Measurements from ENCODE around the gene CRABP2.

CRABP2 gene

GRCh38 chr1:156667968-156668709 lies 37.2 kb downstream of the CRABP2 start:
- DNase-seq (ENCODE audit: low read depth) = no peak

DNA sequence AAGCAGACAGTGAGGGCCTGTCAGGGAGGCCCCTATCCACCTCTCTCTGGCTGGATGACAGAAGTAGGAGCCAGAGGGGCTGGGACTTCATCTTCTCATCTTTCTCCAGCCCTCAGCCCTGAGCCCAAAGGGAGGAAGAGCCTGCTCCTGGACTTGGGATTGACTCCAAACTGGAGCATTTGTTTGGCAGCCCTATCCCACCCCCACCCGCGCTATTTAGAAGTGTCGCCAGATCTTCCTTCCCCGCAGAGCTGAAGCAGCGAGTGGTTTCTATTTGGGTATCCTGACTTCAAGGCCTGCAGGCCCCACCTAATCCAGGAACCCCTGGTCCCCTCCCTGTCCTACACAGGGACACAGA lies 37.8 kb downstream of the CRABP2 start:
- DNase-seq (ENCODE audit: low read depth) = no peak

- DNase-seq (ENCODE audit: low read depth) = no peak
Observed at GRCh38 chr1:156666862-156667609, 38.3 kb downstream of the CRABP2 start.

- DNase-seq (ENCODE audit: low read depth) = no peak
Observed at GRCh38 chr1:156665539-156665938, 39.8 kb downstream of the CRABP2 start.

DNA sequence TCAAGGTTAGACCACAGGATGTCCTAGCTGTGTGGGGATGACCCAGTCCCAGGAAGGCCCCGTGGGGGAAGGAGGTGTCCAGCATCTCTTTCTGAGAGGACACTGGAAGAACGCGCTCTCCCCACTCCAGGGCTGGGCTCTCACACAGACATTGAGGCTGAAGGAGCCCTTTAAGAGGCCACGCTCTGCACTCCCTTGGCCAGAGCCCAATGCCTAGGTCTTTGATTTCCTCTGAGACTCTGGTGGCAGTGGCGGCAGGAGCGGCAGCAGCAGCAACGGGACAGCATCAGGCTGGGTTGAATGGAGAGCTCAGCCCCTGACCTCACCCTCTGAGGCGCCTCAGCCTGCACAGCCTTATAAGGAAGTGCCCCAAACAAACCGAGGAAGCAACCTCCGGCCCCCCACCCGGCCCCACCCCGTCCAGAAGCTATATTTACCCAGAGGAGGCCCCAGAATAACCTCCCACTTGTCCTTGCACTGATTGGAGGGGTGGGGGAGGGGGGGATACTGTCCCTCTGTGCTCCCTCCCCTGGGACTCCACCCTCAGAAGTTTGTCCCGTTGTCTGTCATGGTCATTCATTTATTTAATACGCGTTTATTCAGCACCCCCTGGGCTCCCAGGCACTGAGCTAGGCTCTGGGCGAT lies 40.5 kb downstream of the CRABP2 start:
- DNase-seq (ENCODE audit: low read depth) = no peak

DNA sequence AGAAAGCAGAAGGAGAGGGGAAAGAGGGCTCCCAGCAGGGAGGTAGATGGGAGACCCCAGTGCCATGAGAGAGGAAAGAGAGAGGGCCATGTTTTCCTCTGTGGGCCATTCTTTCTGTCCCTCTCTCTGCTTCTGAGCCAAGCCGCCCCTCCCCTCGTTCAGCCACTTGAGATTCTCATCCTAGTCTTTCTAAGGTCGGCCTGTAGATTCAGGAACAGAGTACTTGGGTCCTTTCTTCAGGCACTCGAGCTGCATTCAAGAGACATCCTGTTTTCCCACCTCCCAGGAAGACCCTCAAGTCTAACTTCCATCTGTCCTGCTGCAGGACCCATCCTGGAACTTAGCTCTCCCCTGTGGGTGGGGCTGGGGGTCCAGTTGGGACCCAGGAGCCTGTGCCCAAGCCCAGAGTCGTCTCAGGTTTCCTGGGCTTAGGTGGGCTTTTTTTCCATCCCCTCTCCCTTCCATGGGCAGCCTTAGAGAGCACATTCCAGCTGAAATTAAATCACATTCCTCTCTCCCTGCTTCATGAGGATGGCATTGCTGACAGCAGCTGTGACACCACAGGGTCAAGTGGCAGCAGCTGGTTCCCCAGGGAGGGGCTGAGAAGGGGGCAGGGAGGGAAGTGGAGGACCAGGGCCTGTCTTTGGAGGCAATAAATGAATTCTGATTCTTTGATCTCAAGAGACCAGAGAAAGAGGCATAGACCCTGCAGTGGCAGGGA lies 41.2 kb downstream of the CRABP2 start:
- DNase-seq (ENCODE audit: low read depth) = no peak

DNA sequence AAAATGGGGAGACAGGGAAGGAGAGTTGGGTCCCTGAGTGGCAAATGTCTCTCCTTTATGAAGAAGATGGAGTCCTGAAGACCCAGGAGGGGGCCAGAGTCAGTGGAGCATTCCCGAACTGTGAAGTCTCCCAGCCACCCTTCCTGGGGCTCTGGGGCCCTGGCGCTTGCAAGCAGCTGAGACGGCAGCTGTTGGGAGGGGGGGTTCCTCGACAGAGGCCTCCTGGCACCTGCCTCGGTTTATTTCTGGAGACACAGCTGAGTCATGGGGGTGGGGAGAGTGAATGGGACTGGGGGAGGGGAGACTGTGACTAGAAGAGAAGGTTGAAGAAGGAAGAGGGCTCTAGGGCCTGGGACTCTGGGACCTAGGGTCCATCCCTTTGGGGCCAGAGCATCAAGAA lies 42.2 kb downstream of the CRABP2 start:
- DNase-seq (ENCODE audit: low read depth) = no peak

GRCh38 chr1:156662800-156663055 lies 42.7 kb downstream of the CRABP2 start:
- DNase-seq (ENCODE audit: low read depth) = no peak

DNA sequence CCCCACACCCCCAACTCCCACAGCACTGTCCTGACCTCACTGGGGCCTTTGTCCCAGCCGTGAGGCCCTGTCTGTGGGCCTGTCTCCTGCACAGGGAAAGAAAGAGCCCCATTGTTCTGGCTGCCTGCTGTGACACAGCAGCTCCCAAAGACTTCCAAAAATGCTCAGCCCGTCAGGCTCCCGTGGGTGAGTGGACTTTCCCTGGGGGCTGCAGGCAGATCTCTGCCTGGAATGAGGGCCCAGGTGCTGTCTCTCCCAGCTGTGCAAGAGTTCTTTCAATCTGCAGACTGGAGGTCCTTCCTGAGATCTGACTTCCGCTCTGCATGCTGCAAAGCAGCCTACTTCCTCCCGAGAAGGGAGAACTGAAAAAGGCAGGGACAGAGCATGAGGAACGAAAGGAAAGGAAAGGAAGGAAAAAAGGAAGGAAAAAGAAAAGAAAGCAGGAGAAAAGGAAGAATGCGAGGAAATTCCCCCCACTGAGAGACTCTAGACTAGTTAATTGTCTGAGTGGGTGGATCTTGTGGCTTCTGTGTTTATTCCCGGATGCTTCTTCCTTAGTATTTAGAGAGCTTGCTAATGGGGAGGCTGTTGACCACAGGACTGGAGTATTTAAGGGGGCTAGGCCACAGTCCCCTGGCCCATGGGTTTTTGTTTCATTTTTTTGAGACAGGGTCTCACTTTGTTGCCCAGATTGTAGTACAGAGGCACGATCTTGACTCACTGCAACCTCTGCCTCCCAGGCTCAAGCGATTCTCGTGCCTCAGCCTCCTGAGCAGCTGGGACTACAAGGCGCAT lies 43.2 kb downstream of the CRABP2 start:
- DNase-seq (ENCODE audit: low read depth) = no peak

- DNase-seq (ENCODE audit: low read depth) = no peak
Observed at GRCh38 chr1:156660752-156661112, 44.7 kb downstream of the CRABP2 start.

DNA sequence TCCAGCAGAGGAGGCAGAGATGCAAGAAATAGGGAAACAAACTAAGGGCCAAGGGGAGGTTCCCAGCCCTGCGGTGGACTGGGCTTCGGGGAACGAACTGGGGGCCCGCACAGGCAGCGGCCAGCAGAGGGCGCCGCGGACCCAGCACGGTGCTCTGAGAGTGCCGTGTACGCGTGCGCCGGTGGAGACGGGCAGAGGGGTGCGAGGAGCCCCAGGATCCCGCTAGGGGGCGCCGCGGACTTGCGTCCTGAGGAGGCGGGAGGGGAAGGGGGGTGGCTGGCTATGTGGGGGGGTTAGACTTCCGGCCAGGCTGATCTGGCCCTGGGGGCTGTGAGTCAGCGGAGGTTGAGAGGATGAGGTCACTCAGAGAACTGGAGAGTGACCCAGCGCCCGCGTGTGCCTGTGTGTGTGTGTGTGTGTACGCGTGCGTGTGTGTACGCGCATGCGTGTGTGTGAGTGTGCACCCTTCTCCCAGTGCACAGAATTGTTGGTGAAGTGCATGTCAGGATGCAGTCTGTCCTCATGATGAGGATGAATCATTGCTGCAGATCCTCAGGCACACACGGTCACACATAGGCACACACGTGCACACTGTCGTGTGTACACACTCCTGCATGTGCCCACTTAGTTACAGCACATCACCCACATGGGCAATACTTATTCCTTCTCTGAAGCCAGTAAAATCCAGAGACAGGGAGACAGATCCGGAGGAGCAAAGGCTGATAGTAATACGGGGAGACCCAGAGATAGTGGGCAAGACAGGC lies 45.2 kb downstream of the CRABP2 start:
- DNase-seq (ENCODE audit: low read depth) = peak; percentile 97

DNA sequence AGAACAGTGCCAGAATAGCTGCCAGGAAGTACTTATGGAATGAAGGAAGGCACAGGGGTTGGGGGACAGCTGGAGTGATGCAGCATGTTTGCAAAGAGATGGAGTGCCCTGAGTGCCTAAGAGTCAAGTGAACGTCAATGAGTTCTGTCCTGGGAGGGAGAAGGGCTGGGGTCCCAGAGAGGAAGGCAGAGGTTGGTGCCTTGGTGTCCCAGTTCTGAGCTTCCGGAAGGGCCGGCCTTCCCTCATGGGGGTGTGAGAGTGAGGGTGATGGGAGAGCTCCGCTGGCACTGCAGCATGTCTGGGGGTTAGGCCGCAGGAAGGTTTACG lies 45.8 kb downstream of the CRABP2 start:
- no peak for DNase-seq (ENCODE audit: low read depth)

DNA sequence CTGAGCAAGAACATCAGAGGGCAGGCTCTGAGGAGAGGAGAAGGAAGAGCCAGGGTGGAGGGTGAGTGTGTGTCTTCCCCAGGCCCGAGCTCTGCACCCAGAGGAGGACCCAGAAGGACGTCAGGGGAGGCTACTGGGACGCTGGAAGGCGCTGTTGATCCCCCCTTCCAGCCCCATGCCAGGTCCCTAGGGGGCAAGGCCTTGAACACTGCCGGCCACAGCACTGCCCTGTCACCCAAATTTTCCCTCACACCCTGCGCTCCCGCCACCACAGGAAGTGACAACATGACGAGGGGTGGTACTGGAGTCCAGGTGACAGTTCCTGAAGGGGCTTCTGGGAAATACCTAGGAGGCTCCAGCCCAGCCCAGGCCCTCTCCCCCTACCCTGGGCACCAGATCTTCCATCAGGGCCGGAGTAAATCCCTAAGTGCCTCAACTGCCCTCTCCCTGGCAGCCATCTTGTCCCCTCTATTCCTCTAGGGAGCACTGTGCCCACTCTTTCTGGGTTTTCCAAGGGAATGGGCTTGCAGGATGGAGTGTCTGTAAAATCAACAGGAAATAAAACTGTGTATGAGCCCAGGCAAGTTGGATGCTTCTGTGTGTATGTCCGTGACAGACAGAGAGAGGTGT lies 46.3 kb downstream of the CRABP2 start:
- no peak for DNase-seq (ENCODE audit: low read depth)

GRCh38 chr1:156658496-156658895 lies 46.9 kb downstream of the CRABP2 start:
- no peak for DNase-seq (ENCODE audit: low read depth)

DNA sequence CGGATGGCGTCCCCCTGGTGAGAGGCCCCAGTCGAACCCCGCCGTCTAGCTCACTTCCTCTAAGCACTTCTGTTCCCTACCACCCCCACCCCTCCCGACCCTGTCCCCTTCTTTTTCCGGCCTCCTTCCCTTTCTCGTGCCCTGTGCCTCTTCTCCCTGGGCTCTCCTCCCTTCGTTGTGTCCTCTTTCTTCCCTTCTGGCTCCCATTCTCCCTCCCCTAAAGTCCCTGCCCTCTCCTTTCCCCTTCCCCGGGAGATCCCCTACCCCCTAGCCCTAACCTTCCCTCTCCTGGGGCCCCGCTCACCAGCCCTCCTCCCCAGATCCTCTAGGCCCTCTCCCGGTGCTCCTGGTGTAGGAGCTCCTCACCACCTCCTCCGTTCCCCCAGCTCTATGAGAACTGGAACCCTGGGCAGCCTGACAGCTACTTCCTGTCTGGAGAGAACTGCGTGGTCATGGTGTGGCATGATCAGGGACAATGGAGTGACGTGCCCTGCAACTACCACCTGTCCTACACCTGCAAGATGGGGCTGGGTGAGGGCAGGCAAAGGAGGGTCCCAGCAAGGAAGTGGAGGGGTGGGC lies 47.6 kb downstream of the CRABP2 start:
- DNase-seq (ENCODE audit: low read depth) = no peak

DNA sequence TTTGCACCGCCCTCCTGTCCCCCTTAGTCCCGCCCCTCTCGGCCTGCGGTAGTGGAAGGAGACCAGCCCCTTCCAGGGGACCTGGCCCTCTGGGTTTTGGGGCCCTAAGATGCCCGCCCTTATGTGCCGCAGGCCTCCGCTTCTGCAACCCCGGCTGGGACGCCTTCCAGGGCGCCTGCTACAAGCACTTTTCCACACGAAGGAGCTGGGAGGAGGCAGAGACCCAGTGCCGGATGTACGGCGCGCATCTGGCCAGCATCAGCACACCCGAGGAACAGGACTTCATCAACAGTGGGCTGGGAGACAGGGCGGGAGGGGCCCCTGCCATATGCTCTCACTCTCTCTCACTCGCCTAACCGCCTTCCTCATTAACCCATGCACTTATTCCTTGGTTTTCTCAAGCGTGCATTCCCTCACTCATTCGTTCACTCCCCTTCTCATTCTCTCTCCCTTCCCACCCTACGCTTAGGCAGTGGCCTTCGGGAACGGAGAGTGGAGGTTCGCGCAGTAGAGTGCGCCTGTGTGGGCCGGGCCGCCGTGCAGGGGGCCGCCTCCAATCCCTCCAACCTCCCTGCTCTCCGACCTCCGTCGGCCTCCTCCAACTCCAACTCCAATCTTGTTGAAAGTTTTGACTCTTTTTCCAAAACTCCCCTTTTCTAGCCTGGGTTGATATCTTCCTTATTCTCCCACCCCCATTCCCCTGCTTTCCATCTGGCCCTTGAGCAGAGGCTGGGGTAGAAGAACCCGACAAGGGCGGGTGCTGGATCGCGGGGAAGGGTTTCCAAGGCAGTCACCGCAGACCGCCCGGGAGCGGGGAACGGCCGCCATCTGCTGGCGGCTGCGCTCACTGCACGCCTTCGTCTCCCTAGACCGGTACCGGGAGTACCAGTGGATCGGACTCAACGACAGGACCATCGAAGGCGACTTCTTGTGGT lies 48.3 kb downstream of the CRABP2 start:
- peak; percentile 40 for DNase-seq (ENCODE audit: low read depth)

GRCh38 chr1:156655904-156656516 lies 49.4 kb downstream of the CRABP2 start:
- no peak for DNase-seq (ENCODE audit: low read depth)

DNA sequence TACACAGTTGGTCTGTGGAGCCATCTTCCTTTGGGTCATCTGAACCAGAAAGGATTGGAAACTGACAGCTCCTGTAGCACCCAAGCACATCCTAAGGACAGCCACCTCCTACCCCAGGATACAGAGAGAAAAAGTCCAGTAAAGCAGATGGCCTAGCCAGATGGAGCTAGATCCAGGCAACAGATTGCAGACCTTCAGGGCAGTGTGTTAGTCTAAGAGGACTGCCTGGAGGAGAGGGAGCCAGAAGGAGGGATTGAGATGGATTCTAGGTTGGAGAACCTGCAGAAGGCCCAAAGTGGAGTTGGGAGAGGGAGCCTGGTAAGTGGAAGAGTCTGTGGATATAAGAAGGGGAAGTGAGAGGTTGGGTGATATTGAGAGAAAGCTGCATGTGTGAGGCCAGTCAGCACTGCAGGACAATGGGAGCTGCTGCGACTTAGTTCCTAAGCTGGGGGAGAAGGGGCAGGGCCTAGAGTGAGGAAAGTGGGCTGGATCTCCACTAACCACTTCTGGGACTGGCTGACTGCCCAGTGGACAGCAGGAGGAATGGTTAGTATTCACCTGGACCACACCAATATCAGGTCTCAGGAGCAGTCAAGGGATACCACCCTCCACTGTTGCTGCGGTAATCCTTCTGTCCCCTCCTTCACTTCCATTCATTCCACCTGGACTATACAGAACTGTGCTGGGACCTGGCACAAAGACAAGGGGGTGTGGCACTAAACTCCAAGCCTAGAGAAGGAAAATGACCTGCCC lies 50.1 kb downstream of the CRABP2 start:
- no peak for DNase-seq (ENCODE audit: low read depth)

All from fibroblast of the conjunctiva (primary cell).